IMR-90 (cell line): ENCODE results near the gene PARD3. TPM values are rescaled to one million over a fixed set of nuclear protein-coding genes. Genes with fewer than 3 reads are reported as not detected.

ENCODE experiments used
- ATAC-seq: fragments of 200-7000 bp; cut with Tn5 transposase; 2 replicates; pipeline ENCODE4 v1.9.1; 2020; ENCODE audit warnings: low read depth, mild to moderate bottlenecking, moderate library complexity
- BruUV-seq: library from RNA; stranded (reverse); fragments of 400-500 nt; replicated peaks from 2 replicates; lab custom pipeline; 2021; lab: Mats Ljungman, UMichigan
- CTCF ChIA-PET: fragments of 300-600 bp; formaldehyde crosslinking; extraction: SDS; loops from one replicate; lab custom pipeline; 2021; ENCODE audit warnings: antibody characterized with exemption; lab: Yijun Ruan, JAX
- POLR2A ChIA-PET: fragments of 300-600 bp; sonication (Branson Sonifier 250); formaldehyde crosslinking; loops from one replicate; lab custom pipeline; 2022; ENCODE audit warnings: antibody characterized with exemption; ENCODE audit not compliant: unreplicated experiment; lab: Charles Lee
- DNase-seq: peaks from one replicate; pipeline ENCODE4 v3.0.0; 2013
- H2AFZ ChIP-seq: replicated peaks from 2 replicates; pipeline ENCODE3; 2013; ENCODE audit warnings: low read length, mild to moderate bottlenecking; ENCODE audit not compliant: poor library complexity
- H2AK5ac ChIP-seq: 2 replicates; pipeline ENCODE4 v1.6.1; 2013; ENCODE audit warnings: low read depth, low read length, inconsistent platforms
- H2AK9ac ChIP-seq: replicated peaks from 2 replicates; pipeline ENCODE3; 2013; ENCODE audit warnings: mild to moderate bottlenecking, low read depth, low read length, moderate library complexity; ENCODE audit not compliant: poor library complexity
- H2BK120ac ChIP-seq: 2 replicates; pipeline ENCODE4 v1.6.1; 2013; ENCODE audit warnings: low read depth, low read length, inconsistent platforms
- H2BK15ac ChIP-seq: 3 replicates; pipeline ENCODE4 v1.6.1; 2013; ENCODE audit warnings: low read depth, low read length, inconsistent platforms
- H2BK20ac ChIP-seq: 2 replicates; pipeline ENCODE4 v1.6.1; 2013; ENCODE audit warnings: low read depth, mild to moderate bottlenecking, inconsistent platforms, low read length, moderate library complexity
- H2BK5ac ChIP-seq: 2 replicates; pipeline ENCODE4 v1.6.1; 2013; ENCODE audit warnings: mild to moderate bottlenecking, low read depth, low read length, inconsistent platforms; ENCODE audit not compliant: poor library complexity, severe bottlenecking
- H3K14ac ChIP-seq: replicated peaks from 2 replicates; pipeline ENCODE4 v1.6.1; 2013; ENCODE audit warnings: low read depth, low read length, inconsistent platforms
- H3K18ac ChIP-seq: 2 replicates; pipeline ENCODE4 v1.6.1; 2013; ENCODE audit warnings: low read depth, low read length, control low read depth
- H3K23ac ChIP-seq: 2 replicates; pipeline ENCODE4 v1.6.1; 2013; ENCODE audit warnings: low read depth, low read length, inconsistent platforms
- H3K27ac ChIP-seq: 2 replicates; pipeline ENCODE4 v1.5.1; 2013; ENCODE audit warnings: mild to moderate bottlenecking, control low read depth, low read length; ENCODE audit not compliant: insufficient read depth
- H3K27me3 ChIP-seq: 2 replicates; pipeline ENCODE4 v1.6.1; 2013; ENCODE audit warnings: low read length; ENCODE audit not compliant: control insufficient read depth, insufficient read depth
- H3K36me3 ChIP-seq: 2 replicates; pipeline ENCODE4 v1.6.1; 2013; ENCODE audit warnings: low read length, mixed read lengths; ENCODE audit not compliant: control insufficient read depth, insufficient read depth
- H3K4ac ChIP-seq: 2 replicates; pipeline ENCODE4 v1.6.1; 2013; ENCODE audit warnings: low read depth, low read length, inconsistent platforms
- H3K4me1 ChIP-seq: 2 replicates; pipeline ENCODE4 v1.6.1; 2013; ENCODE audit warnings: low read length, mixed read lengths; ENCODE audit not compliant: control insufficient read depth, insufficient read depth
- H3K4me2 ChIP-seq: 2 replicates; pipeline ENCODE4 v1.6.1; 2013; ENCODE audit warnings: low read depth, mild to moderate bottlenecking, control low read depth, low read length, moderate library complexity
- H3K4me3 ChIP-seq: 2 replicates; pipeline ENCODE4 v1.5.1; 2013; ENCODE audit warnings: low read depth, mild to moderate bottlenecking, control low read depth, low read length, moderate library complexity; ENCODE audit not compliant: insufficient read depth
- H3K56ac ChIP-seq: 2 replicates; pipeline ENCODE4 v1.6.1; 2013; ENCODE audit warnings: low read length, inconsistent platforms; ENCODE audit not compliant: insufficient read depth; ENCODE audit errors: extremely low read depth
- H3K79me1 ChIP-seq, 2 experiments: 2 replicates each; pipeline ENCODE4 v1.6.1; 2013; ENCODE audit warnings: low read length in 2 of 2, inconsistent platforms in 1 of 2, low read depth in 1 of 2
- H3K9ac ChIP-seq: 2 replicates; pipeline ENCODE4 v1.6.1; 2013; ENCODE audit warnings: low read depth, low read length, control low read depth
- H3K9me1 ChIP-seq: 2 replicates; pipeline ENCODE4 v1.6.1; 2013; ENCODE audit warnings: low read length, inconsistent platforms; ENCODE audit not compliant: insufficient read depth
- H3K9me3 ChIP-seq: 2 replicates; pipeline ENCODE4 v1.6.1; 2013; ENCODE audit warnings: low read length; ENCODE audit not compliant: control insufficient read depth, insufficient read depth
- H4K20me1 ChIP-seq: 2 replicates; pipeline ENCODE4 v1.6.1; 2013; ENCODE audit warnings: low read length, inconsistent platforms; ENCODE audit not compliant: insufficient read depth
- H4K5ac ChIP-seq: 2 replicates; pipeline ENCODE4 v1.6.1; 2013; ENCODE audit warnings: mild to moderate bottlenecking, low read depth, low read length, control low read depth
- H4K8ac ChIP-seq, 2 experiments: 2 replicates each; pipeline ENCODE4 v1.6.1; 2013; ENCODE audit warnings: low read depth in 2 of 2, low read length in 2 of 2, control low read depth in 1 of 2, inconsistent platforms in 1 of 2
- H4K91ac ChIP-seq: 2 replicates; pipeline ENCODE4 v1.6.1; 2013; ENCODE audit warnings: low read depth, low read length, inconsistent platforms; ENCODE audit not compliant: insufficient read depth
- BHLHE40 ChIP-seq: fragments of 150-350 bp; IDR thresholded peaks from 2 replicates; pipeline ENCODE4 v1.6.1; 2016; ENCODE audit warnings: mild to moderate bottlenecking, low read depth, low read length
- CEBPB ChIP-seq: IDR thresholded peaks from 2 replicates; pipeline ENCODE4 v1.6.1; 2012; ENCODE audit warnings: low read depth, low read length, improper control_type of control experiment
- CHD1 ChIP-seq: IDR thresholded peaks from 2 replicates; pipeline ENCODE4 v1.6.1; 2012; ENCODE audit warnings: low read depth, low read length, improper control_type of control experiment
- FOS ChIP-seq: fragments of 150-350 bp; IDR thresholded peaks from 2 replicates; pipeline ENCODE4 v1.6.1; 2016; ENCODE audit warnings: low read depth, low read length
- MAFK ChIP-seq: IDR thresholded peaks from 2 replicates; pipeline ENCODE4 v1.6.1; 2012; ENCODE audit warnings: low read depth, low read length, improper control_type of control experiment
- MAZ ChIP-seq: IDR thresholded peaks from 2 replicates; pipeline ENCODE4 v1.6.1; 2012; ENCODE audit warnings: low read depth, mild to moderate bottlenecking, low read length, improper control_type of control experiment, moderate library complexity, borderline replicate concordance
- MXI1 ChIP-seq: IDR thresholded peaks from 2 replicates; pipeline ENCODE4 v1.6.1; 2012; ENCODE audit warnings: low read depth, mild to moderate bottlenecking, low read length, moderate library complexity, borderline replicate concordance
- NFE2L2 ChIP-seq: fragments of 150-350 bp; IDR thresholded peaks from 2 replicates; pipeline ENCODE4 v1.6.1; 2016; ENCODE audit warnings: low read depth, mild to moderate bottlenecking, low read length
- POLR2A ChIP-seq: IDR thresholded peaks from 2 replicates; pipeline ENCODE4 v1.6.1; 2012; ENCODE audit warnings: mild to moderate bottlenecking, low read depth, low read length
- RAD21 ChIP-seq: IDR thresholded peaks from 2 replicates; pipeline ENCODE4 v1.6.1; 2012; ENCODE audit warnings: low read length, improper control_type of control experiment
- RCOR1 ChIP-seq: IDR thresholded peaks from 2 replicates; pipeline ENCODE4 v1.6.1; 2012; ENCODE audit warnings: mild to moderate bottlenecking, low read length, improper control_type of control experiment; ENCODE audit not compliant: insufficient replicate concordance
- RFX5 ChIP-seq: IDR thresholded peaks from 2 replicates; pipeline ENCODE4 v1.8.0; 2012; ENCODE audit warnings: low read depth, mild to moderate bottlenecking, low read length, moderate library complexity
- SMC3 ChIP-seq: fragments of 150-350 bp; IDR thresholded peaks from 2 replicates; pipeline ENCODE4 v1.6.1; 2016; ENCODE audit warnings: low read depth, mild to moderate bottlenecking, antibody characterized with exemption, low read length, moderate library complexity
- USF2 ChIP-seq: fragments of 150-350 bp; IDR thresholded peaks from 2 replicates; pipeline ENCODE4 v1.6.1; 2017; ENCODE audit warnings: mild to moderate bottlenecking, antibody characterized with exemption, low read length, low read depth
- WGBS, 2 experiments: methylation state at CpG; one replicate each; pipeline versions ENCODE4 v1.1.5 to v1.1.7; 2013; ENCODE audit warnings: missing lambda C conversion rate in 2 of 2; ENCODE audit not compliant: insufficient read length in 1 of 2; ENCODE audit errors: extremely low coverage in 2 of 2; 5-methylcytosine and 5-hydroxymethylcytosine counted together
- dilution Hi-C: fragments of 300-500 bp; cut with HindIII; formaldehyde crosslinking; loops from one replicate; pipeline ENCODE4 v1.14.3; 2018; ENCODE audit warnings: low sequenced_read_pairs; ENCODE audit not compliant: unreplicated experiment
- in situ Hi-C: fragments of 300-500 bp; cut with MboI; formaldehyde crosslinking; loops from 3 replicates; pipeline ENCODE4 v1.14.3; 2019; ENCODE audit warnings: low sequenced_read_pairs, inconsistent platforms, mixed read lengths
- intact Hi-C: fragments of 100-400 bp; cut with micrococcal nuclease; formaldehyde crosslinking; loops from 2 replicates; pipeline ENCODE4 v1.10.0; 2022
- polyA plus RNA-seq, 3 experiments: library from polyadenylated mRNA; depleted of rRNA; stranded (reverse); fragments of >200 nt; gene quantifications; 2 replicates each; pipeline ENCODE4 v1.2.3, GENCODE V29; 2012; ENCODE audit warnings: low replicate concordance in 1 of 3
- total RNA-seq: library from RNA; depleted of rRNA; stranded (reverse); fragments of >200 nt; gene quantifications from 2 replicates; pipeline ENCODE4 v1.2.3, GENCODE V29; 2012

PARD3 gene
- total and polyA plus RNA-seq, 2 of the 4 experiments (the other 2 are of a cell fraction), result 14.6 to 37.5 TPM

GRCh38 chr10:34494012-34494411 is 321.1 kb downstream of the PARD3 start:
- Histone ChIP-seq H3K23ac (no peak overlapping the region), H3K9me3 (no peaks in the 10 kb centered on the region), H2BK120ac (no peak overlapping the region), H2BK20ac (no peak overlapping the region), H3K36me3 (no peaks in the 10 kb centered on the region), H4K91ac (no peak overlapping the region), H3K18ac (no peak overlapping the region), H3K14ac (no peak overlapping the region), H3K9me1 (peaks cover 2% of the 10 kb centered on the region), H2AK5ac (no peak overlapping the region), H3K9ac (no peak overlapping the region), H3K4me2 (no peak overlapping the region), H2BK15ac (no peak overlapping the region), H2AK9ac (no peak overlapping the region), H3K4ac (no peak overlapping the region), H4K5ac (no peak overlapping the region), H3K4me1 (no peaks in the 10 kb centered on the region; the same call in 1 of the 2 replicates), H4K8ac (no peak overlapping the region), H3K79me1 (peaks cover 0 to 3% of the 10 kb centered on the region in 2 experiments; a peak in 2 of 4 replicates), H3K27ac (no peak overlapping the region), H3K4me3 (no peak overlapping the region), H2BK5ac (no peak overlapping the region), H2AFZ (no peak overlapping the region), H4K20me1 (no peaks in the 10 kb centered on the region; the same call in 1 of the 2 replicates), H3K56ac (no peak overlapping the region), H3K27me3 (no peaks in the 10 kb centered on the region)
- ATAC-seq, result no peak
- POLR2A ChIA-PET, result no interaction called here
- BruUV-seq, result no TSS peak
- in situ Hi-C loops, result no loop called here
- CTCF ChIA-PET, result no interaction called here
- DNase-seq, result peak; percentile 21
- no CpG with 5 or more reads among the region's 5 CpGs for WGBS, 2 experiments
- intact Hi-C loops, result no loop called here
- no peak for TF ChIP-seq MAFK
- no peak for TF ChIP-seq RFX5
- TF ChIP-seq POLR2A, result no peak
- no peak for TF ChIP-seq MAZ
- no peak for TF ChIP-seq RCOR1
- TF ChIP-seq MXI1, result no peak
- TF ChIP-seq BHLHE40, result no peak
- no peak for TF ChIP-seq RAD21
- no peak for TF ChIP-seq CEBPB
- TF ChIP-seq FOS, result no peak
- no peak for TF ChIP-seq CHD1
- TF ChIP-seq USF2, result no peak
- TF ChIP-seq SMC3, result no peak
- no peak for TF ChIP-seq NFE2L2
- dilution Hi-C loops, result no loop called here
